HG02870 (cell line): ENCODE results near the gene RECQL5.

Experiments used
- ATAC-seq: cut with Tn5 transposase; IDR thresholded peaks from one replicate; pipeline ENCODE4 v1.9.1; 2021; ENCODE audit warnings: mild to moderate bottlenecking, moderate library complexity; ENCODE audit not compliant: unreplicated experiment

The RECQL5 gene

DNA sequence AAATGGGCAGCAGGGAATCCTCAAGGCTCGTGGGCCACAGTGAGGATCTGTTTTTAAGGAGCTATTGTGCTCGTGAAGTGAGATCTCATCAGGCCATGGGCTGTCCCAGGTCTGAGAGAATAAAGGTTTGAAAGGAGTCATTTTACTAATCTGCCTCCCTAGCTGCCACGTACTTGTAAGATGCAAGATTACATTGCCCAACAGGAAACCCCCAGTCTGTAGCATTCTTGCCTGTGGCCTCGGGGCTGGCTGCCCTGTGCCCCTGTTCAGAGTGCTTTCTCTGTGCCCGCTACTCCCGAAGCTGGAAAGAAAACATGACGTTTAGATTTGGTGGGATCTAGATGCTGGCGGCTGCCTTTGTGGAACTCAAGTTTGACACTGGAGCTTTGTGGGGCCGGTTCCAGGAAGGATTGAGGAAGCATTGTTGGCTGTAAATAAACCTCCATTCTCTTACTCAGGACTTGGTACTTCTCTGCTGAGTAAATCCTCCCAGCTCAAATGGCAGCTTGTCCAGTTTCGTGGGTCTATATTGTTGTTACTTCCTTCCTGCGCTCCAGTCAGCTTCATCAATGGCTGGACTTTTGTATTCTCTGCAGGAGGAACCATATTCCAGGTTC lies 21.4 kb upstream of the RECQL5 start:
- no peak for ATAC-seq

DNA sequence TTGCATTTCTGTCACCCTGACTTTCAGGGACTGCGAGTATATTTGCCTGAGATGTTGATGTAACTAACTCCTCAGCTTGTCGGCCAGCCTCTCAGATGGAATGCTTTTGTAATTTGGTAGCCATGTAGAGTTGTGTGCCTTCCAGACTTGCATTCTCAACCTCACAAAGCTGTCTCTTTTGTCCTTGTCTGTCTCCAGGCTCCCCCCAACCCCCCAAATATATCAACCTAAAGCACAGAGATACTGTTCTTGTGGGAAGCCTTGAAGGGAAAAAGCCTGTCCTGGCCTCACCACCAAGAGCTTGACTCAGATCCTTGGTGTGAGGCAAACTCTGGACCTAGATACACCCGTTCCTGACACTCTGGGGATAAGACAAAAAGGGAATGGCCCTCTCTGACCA lies 18.5 kb upstream of the RECQL5 start:
- ATAC-seq: no peak

DNA sequence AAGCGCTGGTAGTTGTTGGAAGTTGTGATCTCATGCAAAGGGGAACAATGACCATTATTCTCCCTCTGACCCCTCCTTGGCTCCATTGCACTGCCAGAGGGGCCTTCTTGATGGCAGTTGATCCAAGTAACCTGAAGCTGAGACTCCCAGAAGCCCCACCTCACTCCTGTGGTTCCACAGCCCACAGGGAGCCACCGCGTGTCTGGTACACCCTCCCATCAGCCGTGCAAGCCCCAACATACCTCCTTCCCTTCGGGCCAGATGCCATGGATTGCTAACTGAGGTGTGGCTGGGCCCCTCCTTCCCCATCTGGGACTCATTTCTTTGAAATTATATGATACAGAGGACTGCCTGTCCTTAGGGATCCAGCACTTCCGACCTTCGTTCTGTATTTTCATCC lies 18.0 kb upstream of the RECQL5 start:
- no peak for ATAC-seq

DNA sequence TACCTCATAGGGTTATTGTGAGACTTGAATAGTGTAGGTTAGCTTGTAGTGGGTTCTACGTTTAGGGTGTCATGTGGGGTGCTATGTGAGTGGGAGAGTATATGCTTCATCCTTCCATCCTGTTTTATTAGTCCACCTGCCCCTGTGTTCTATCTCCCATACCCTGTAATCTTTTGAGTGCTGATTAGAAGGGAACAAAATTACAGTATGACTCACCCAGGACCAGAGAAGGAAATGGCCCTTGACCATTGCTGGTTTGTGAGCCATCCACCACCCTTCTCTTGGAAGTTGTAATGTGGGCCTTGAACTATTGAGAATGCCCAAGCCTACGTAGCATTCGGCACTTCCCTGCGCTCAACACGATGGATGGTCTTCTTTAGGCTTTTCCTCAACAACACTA lies 17.3 kb upstream of the RECQL5 start:
- no peak for ATAC-seq

DNA sequence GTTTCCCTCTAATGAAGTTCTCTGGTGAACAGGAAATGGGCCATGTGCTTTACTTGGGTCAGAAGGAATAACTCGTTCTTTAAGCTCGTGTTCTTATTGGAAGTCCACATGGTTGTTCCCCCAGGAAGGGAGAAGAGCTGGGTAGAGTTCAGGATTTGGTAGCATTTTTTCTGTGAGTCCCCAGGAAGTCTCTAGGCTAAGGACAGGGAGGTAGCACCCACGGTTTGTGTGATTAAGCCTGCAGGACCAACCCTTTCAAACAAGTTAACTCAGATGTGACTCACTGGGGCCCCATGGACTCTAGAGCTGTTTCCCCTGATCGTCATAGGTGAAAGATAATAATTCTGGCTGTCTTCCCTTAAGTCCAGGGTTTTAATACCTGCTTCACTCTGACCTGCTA lies 16.6 kb upstream of the RECQL5 start:
- ATAC-seq: no peak

DNA sequence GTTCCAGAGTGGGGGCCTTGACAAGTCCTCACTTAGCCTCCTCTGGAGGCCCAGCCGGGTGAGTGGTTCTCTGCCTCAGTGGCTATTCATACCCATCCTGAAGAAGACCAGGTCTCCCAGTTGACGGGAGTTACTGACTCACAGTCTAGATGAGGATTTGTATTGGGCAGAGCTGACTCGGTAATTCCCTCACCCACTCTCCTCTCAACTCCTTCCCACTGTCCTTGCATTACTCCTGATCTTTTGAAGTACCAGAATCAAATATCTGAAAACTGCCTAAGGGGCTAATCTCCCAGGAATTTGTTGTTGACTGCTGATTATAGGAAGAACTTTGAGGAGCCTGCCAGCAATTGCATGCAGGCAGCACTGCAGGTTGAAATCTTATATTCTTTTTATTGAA lies 14.3 kb upstream of the RECQL5 start:
- ATAC-seq: no peak

DNA sequence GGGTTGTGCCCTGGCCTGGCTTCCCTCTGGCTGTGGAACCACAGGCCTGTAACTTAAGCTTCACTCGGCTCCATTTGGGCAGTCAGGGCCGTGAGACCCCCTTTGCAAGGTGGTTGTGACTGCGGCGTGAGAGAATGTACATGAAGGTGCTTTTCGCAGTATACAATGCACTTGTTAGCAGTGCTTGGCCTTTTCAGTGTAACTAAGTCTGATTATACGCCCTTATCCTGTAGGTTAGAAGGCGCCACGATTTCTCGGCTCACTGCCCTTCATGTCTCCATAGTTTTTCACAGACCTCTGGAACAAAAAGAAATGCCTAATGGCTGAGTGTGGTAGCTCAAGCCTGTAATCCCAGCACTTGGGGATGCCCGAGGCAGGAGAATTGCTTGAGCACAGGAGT lies 13.5 kb upstream of the RECQL5 start:
- no peak for ATAC-seq

DNA sequence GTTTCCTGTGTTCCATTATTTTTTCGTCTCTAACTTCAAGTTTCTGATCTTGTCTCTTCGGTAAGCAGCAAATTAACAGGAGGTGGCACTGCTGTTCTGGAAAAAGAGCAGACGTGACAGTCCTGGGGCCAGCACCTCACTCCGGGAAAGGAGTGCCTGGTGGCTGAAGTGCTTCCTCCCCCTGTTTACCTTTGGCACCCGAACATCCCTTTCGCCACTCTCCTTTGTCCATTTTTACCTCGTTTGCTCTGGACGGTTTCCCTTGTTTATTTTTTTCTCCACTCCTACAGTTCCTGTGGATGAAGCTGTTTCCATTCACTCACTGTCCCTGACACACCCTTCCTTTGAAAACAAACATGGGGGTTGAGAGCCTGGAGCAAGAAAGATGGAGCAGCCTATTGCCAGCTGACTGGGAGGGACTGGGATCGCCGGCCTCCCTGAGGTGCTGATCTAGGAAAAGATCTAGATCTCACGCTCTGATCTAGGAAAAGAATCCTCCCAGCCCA lies 12.8 kb upstream of the RECQL5 start:
- ATAC-seq: no peak

DNA sequence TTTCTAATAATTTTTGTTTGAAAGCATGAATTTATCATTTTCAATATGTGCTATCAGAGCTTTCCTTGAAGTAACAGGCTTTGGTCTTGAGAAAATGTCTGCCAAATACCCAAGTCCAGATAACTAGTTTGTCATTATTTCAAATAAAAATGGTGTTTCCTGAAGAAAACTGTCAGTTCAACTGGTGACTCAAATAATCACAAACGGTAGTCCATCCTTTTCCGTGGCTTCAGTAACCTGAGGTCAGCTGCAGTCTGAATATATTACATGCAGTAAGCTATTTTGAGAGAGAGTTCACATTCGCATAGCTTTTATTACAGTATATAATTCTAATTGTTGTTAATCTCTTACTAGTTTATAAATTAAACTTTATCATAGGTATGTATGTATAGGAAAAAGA lies 9.5 kb upstream of the RECQL5 start:
- ATAC-seq: no peak

DNA sequence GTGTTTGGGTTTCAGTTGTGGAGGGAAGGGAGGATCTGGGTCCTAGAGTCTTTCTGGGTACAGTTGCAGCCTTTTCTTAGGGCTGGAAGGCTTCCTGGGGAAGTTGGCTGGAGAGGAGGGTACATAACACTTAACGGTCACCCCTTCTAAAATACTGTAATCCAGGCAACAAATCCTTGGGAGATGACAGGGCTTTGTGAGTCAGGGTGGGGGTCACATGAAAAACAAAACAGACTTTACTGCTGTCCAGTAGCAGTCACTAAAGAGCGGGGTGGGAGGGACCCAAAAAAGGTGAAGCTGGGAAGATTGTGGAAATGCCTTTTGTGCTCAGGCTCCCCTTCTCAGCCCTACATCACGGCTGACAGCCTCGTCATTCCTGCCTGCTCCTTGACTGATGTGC lies 6.5 kb upstream of the RECQL5 start:
- no peak for ATAC-seq

DNA sequence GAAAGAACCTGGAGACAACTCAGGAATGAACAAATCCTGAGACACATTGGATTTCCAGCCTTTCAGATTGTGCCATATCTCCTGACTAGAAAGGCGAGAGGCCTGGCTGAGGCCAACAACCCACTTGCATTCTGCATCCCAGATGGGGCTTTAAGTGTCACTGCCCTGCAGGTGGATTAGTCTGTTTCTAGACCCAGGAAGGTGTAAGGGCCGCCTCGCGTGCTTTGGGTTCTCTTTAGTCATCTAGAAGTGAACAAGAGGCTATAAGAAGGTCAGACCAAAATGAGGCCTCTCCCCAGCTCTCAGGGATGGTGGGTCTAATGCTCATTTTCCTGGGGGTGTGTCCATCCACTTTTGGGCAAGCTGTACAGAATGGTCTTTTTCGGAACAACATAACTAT lies 5.1 kb upstream of the RECQL5 start:
- no peak for ATAC-seq

DNA sequence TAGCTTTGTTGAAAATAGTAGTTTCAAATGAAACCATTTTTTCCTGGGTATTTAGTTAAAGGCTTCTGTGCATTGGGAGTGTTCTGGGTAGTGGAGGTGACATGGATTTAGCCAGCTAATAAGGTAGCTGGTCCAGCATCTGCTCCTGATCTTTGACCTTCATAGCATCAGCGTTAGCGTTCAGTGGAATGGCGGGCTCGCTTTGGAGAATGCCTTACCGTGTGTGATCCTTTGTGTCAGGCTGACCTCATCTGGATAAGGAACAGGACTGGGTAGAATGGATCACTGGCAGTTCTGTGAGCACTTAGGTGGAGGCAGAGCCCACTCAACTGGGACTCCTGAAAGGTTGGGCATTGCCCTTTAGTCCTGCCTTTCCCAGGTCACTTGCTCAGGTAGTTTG lies 3.9 kb upstream of the RECQL5 start:
- no peak for ATAC-seq

DNA sequence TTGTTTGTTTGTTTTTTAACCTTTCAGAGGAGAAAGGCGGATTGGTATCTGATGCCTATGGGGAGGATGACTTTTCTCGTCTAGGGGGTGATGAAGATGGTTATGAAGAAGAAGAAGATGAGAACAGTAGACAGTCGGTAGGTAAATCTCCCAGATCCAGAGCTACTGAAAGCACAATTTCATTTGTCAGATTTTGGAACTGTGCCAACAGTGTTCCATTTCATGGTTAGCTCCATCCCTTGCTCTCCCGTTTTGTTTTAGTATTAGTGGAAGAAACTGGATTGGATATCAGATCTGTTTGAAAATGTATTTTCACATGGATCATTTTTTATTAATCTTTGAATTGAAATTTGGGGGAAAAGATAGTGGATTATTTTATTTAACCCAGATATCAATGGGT lies 1.5 kb upstream of the RECQL5 start:
- no peak for ATAC-seq

DNA sequence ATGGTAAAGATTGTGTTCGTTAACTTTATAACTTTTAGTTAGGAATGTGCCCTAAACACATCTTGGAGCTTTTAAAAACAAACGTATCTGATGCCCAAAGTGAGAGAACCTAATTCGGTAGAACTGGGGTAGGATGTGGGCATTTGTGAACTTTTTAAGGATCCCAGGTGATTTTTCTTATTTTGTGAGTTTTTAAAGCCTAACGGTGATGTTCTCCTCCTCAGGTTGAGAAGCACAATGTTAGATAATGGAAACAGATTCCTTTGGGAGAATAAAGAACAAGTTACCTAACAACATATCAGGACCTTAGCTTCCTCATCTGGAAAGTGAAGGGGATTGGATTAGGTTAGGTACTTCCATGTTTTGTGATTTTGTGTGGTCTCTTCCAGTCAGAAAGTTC lies 871 bp upstream of the RECQL5 start:
- ATAC-seq: no peak

DNA sequence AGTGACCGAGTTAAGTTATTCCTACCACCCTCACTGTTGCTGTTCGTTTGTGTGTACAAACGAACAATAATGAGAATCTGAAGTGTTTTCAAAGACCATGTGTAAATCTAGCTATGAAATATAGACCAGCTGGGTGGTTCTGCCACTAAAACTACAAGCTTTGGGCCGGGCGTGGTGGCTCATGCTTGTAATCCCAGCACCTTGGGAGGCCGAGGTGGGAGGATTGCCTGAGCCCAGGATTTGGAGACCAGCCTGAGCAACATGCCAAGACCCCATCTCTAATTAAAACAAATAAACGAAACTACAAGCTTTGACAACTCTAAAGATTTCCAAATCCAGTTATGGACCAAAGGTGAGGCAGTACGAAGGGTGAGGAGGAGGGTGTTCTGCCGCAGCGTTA lies 973 bp downstream of the RECQL5 start:
- no peak for ATAC-seq

DNA sequence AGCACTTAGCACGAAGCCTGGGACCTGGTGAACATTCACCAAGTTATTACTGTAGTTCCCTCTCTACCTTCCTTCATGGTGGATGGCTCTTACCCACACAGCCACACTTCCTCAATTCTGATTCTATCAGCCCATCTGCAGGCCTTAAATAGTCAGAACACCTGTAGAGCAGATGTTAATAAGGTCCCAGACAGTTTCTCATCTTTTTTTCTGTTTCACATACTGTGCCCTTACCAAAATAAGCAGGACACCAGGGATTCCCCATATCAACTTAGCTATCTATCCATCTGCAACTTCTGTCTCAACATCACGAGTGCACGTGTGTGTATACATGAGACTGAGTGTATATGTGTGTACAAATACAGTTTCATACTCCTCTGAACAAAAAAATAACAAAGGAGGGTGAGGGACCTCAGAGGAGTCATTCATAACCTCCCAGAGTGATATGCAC lies 2.8 kb downstream of the RECQL5 start:
- peak; percentile 74 for ATAC-seq

DNA sequence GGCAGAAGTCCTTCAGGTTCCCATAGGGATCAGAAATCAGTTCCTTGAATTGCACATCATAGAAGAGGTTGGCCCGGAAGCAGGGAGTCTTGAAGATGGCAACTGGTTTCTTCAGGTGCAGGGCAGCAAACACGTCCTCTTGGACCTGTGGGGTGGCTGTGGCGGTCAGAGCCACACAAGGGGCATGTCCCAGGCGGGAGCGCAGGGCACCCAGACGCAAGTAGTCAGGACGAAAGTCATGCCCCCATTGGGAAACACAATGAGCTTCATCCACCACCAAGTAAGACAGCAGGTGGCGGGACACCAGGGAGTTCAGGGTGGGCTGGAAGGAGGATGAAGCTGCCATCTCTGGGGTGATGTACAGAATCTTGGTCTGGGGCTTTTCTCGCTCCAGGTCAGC lies 4.4 kb downstream of the RECQL5 start:
- no peak for ATAC-seq

DNA sequence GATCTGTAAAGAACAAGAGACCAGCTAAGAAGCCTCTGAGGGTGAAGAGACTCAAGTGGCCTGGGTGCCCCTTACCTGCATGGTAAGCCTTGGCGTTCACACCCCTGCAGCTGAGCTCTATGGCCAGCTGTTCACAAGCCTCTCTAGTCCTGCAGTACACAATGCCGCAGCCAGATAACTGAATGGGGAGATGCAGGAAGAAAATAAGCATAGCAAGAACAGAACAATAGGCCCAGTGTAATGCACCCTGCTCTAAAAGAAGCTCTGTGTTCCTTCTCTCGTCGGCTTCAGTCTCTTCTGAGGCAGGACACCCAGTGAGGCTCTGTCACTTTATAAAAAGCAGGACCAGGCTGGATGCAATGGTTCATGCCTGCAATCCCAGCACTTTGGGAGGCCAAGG lies 5.4 kb downstream of the RECQL5 start:
- no peak for ATAC-seq

DNA sequence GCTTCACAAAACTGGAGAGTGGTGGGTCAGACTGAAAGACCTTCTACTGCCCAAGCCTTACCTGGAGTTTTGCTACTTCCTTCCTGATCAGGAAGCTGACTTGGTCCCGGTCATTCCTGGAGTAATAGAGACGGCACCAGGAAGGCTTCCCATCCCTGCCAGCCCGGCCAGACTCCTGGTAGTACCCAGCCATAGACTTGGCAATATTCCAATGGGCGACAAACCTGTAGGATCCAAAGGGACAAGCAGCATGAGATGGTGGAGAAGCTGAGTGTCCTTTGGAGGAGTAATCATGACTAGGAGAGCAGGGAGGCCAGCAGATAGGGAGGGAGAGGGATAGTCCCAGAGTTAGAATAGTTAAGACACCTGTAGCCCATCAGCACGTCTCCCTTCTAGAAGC lies 8.7 kb downstream of the RECQL5 start:
- no peak for ATAC-seq

DNA sequence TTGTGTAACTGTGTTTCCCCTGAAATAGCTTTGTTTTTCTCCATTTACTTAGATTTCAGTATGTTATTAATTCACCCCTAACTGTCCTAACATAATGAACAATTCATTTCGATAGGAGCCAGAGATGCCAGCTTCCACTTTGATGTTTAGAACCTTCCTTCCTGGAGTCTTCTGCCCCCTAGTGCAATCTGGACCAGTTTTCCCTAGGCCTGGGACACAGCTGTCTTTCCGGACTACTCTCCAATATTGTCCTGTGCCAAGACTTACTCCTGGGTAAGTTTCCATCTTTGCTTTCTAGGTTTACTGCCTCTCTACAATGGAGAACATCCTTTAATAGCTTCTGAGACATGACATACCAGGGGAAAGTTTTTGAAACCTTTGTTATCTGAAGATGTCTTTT lies 12.8 kb downstream of the RECQL5 start:
- no peak for ATAC-seq

DNA sequence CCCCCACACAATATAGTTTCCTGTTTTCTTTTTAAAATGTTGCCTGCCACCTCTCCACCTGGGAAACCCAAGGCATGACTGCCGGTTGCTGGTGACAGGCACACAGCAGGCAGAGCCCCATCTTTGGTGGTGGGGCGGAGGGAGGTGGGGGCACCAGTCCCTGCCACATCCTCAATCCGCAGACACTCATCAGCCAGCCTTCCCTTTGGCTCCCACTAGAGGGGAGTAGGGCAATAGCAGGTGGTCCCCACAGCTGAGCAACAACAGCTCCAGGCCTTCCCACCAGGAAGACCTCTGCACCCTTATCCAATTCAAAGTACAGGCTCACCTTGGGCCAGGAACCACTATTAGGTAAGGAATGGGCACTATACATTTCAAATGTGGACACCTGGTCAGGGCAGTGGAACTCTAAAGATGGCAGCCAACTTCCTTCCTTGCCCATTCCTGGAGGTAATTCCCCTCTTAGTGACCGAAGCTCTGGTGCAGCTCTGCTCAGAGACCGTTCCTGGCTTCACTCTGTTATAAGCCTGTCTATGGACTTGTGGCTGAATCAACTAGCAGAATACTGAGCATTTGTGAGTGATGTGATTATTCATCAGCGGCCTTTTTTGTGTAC lies 13.9 kb downstream of the RECQL5 start:
- ATAC-seq: no peak

DNA sequence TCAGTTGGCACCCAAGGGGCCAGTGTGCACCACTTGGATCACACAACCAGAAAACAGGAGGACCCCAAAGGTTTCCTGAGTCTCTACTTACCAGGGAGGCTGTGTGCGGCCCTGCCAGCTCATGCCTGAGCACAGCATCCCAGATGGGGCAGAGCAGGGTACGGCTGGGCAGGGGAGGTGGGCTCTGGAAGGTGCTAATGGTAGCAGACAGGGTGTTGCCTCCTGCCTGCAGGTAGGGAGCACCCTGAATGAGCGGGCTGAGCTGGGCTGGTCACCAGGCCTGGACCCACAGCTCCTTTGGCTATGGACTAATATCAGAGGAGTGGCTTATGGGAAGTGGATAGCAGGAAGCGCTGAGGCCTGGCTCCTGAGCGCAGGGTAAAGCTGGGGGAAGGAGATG lies 14.6 kb downstream of the RECQL5 start:
- ATAC-seq: no peak

DNA sequence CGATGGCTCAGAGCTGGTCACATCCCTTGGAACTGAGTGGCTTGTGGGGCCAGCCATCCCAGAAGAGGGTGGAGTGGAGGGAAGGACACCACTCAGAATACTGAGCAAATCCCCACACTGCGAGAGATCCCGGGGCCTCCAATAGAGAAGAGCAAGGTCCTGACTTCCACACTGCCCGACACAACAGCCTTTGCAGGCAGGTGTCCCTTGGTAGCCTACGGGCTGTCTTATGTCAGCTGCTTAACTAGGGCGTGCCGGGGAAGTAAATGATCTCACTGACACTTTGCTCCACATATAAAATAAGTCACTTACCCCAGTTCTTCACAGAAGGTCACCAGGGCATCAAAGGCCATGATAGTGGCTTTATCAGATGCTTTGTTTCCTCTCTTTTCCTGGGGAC lies 16.1 kb downstream of the RECQL5 start:
- no peak for ATAC-seq
